HG03196 (cell line): ENCODE data around the gene RIT1.
A peak's percentile ranks its signal among the peaks of the same experiment; 100 is the strongest.

Experiments used
- ATAC-seq: cut with Tn5 transposase; IDR thresholded peaks from one replicate; pipeline ENCODE4 v1.9.1; 2021; ENCODE audit not compliant: unreplicated experiment

The RIT1 gene

GRCh38 chr1:155911156-155912055 lies at the start of gene RIT1:
RIT1 (minus strand) TSS chr1:155911349; CDS start chr1:155910761, 588 bp downstream.
- peak; percentile 76 for ATAC-seq

- no peak for ATAC-seq
These were observed 49.1 kb upstream of the RIT1 start for GRCh38 chr1:155960081-155960745.

GRCh38 chr1:155957411-155957915 lies 46.3 kb upstream of the RIT1 start:
- ATAC-seq, result no peak

- no peak for ATAC-seq
These were observed 43.5 kb upstream of the RIT1 start for GRCh38 chr1:155954645-155955044.

- ATAC-seq, result no peak
These were observed 41.3 kb upstream of the RIT1 start for GRCh38 chr1:155952505-155952890.

GRCh38 chr1:155951753-155952504 lies 40.8 kb upstream of the RIT1 start:
- no peak for ATAC-seq

GRCh38 chr1:155950829-155951228 lies 39.7 kb upstream of the RIT1 start:
- no peak for ATAC-seq

GRCh38 chr1:155947741-155948140 lies 36.6 kb upstream of the RIT1 start:
- no peak for ATAC-seq

- no peak for ATAC-seq
These were observed 36.1 kb upstream of the RIT1 start for GRCh38 chr1:155947292-155947691.

- no peak for ATAC-seq
These were observed 35.6 kb upstream of the RIT1 start for GRCh38 chr1:155946633-155947219.

GRCh38 chr1:155944444-155944799 lies 33.3 kb upstream of the RIT1 start:
- ATAC-seq, result no peak

GRCh38 chr1:155942578-155943141 lies 31.5 kb upstream of the RIT1 start:
- ATAC-seq, result no peak

GRCh38 chr1:155941845-155942531 lies 30.8 kb upstream of the RIT1 start:
- ATAC-seq, result no peak

GRCh38 chr1:155940993-155941844 lies 30.1 kb upstream of the RIT1 start, which contains the start of gene RXFP4:
RXFP4 (plus strand) TSS chr1:155941638; CDS start chr1:155941710, 72 bp downstream.
- ATAC-seq, result no peak

- ATAC-seq, result no peak
These were observed 29.4 kb upstream of the RIT1 start for GRCh38 chr1:155940482-155940992.

GRCh38 chr1:155938220-155938627 lies 27.1 kb upstream of the RIT1 start:
- ATAC-seq, result no peak

GRCh38 chr1:155934936-155935590 lies 23.9 kb upstream of the RIT1 start:
- no peak for ATAC-seq
